ENCODE data around the gene PGLYRP3. TPM values are rescaled to one million over a fixed set of nuclear protein-coding genes. Genes with fewer than 3 reads are reported as not detected.

PGLYRP3 gene
- total and polyA plus RNA-seq, 2 of the 8 experiments (the other 6 are each of a cell fraction or from before 2014, with no cell fraction given), result not detected

DNA sequence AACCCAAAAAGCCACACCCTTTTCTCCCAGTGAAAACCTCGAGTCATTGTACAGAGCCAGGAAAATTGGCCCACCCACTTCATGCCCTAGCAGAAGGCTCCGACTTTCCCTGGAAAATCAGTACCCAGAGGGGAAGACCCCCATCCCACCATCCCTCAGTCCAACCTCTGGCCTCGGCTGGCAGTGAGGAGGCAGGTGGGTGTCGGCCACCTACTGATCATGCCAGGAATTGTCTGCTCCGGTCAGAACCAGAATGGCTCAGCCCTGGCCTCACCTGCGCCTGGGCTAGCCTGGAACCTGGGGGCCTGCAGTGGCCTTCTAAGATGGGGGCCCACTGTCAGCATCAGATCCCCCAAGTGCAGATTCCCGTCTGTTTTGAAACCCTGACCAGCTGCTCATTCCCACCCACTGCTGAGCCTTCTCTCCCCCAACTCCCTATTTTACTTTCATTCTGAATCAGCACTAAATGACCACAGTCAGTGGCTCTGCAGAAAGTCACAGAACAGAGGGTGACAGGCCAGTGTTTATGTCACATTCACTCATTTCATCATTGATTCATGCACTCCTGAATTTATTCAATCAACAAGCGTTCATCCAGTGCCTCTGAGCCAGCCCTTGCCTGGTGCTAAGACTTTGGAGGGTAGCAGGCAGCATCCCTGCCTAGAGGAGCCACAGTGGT, 41.9 kb upstream of the PGLYRP3 start (continued):
- TF ChIP-seq SRF (IDR thresholded peaks at IDR 0.05; ENCODE audit: low read depth, low read length) (no peak), MAFK (IDR thresholded peaks at IDR 0.05; ENCODE audit: low read depth, low read length) (no peak)

All from H1 (cell line).